GM06990 (cell line): ENCODE data around the gene HYDIN.

Experiments used
- DNase-seq: peaks from one replicate; pipeline ENCODE4 v3.0.0-alpha.2; 2011; ENCODE audit not compliant: insufficient read length; ENCODE audit errors: extremely low read depth
- H3K27me3 ChIP-seq: replicated peaks from 2 replicates; pipeline ENCODE4 v1.6.0; 2011; ENCODE audit warnings: low read length; ENCODE audit not compliant: control insufficient read depth, insufficient read depth
- H3K36me3 ChIP-seq: 2 replicates; pipeline ENCODE4 v1.5.1; 2011; ENCODE audit warnings: low read length; ENCODE audit not compliant: control insufficient read depth, insufficient read depth
- H3K4me3 ChIP-seq: replicated peaks from 2 replicates; pipeline ENCODE4 v1.5.1; 2011; ENCODE audit warnings: low read depth, mild to moderate bottlenecking, control low read depth, low read length
- CTCF ChIP-seq: IDR thresholded peaks from 2 replicates; pipeline ENCODE4 v1.5.1; 2011; ENCODE audit warnings: low read length, control low read depth, mild to moderate bottlenecking, inconsistent platforms; ENCODE audit not compliant: insufficient read depth, poor library complexity, severe bottlenecking

The HYDIN gene

DNA sequence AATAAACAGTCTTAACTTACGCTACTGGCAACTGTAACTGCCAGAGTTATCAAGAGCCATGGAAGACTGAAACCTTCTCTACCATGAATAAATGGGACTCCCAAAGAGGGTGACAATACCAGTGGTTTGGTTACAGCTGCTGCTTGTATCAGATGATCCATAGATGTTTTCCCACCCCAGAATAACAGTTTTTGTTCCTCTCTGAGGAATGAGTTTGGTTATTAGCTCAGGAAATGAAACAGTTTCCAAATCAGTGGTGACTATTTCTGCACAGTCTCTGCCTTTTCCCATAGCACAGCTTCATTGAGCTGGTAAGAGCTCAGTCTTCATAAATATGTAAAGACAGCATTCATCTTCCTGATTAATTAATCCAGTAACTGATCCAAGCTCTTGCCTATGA is 14.0 kb upstream of the HYDIN start:
- no peak for DNase-seq
- Histone ChIP-seq H3K4me3 (no peak overlapping the region), H3K36me3 (no peaks in the 10 kb centered on the region), H3K27me3 (peaks cover 1% of the 10 kb centered on the region; the same call in 1 of the 2 replicates)
- TF ChIP-seq CTCF, result no peak

GRCh38 chr16:71242601-71243000 is 12.1 kb upstream of the HYDIN start:
- Histone ChIP-seq H3K36me3 (no peaks in the 10 kb centered on the region), H3K27me3 (peaks cover 1% of the 10 kb centered on the region; the same call in 1 of the 2 replicates), H3K4me3 (no peak overlapping the region)
- TF ChIP-seq CTCF, result no peak
- DNase-seq, result no peak

- Histone ChIP-seq H3K4me3 (no peak overlapping the region), H3K27me3 (peaks cover 1% of the 10 kb centered on the region; the same call in 1 of the 2 replicates), H3K36me3 (no peaks in the 10 kb centered on the region)
- DNase-seq, result no peak
- TF ChIP-seq CTCF, result no peak
Observed at GRCh38 chr16:71242036-71242435, 11.5 kb upstream of the HYDIN start.

DNA sequence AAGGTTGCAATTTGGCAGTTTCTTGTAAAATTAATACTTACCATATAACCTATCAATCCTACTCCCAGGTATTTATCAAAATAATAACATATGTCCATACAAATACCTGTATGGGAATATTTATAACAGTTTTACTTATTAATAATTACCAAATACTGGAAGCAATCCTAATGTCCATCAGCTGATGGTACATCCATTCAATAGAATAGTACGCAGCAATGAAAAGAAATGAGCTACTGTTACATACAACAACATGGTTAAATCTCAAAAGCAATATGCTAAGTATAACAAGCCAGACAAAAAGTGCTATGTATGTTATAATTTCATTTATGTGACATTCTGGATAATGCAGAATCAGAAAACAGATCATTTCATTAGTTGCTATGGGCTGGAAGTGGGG is 1.2 kb downstream of the HYDIN start:
- DNase-seq, result no peak
- Histone ChIP-seq H3K4me3 (no peak overlapping the region), H3K27me3 (no peaks in the 10 kb centered on the region), H3K36me3 (no peaks in the 10 kb centered on the region)
- TF ChIP-seq CTCF, result no peak

DNA sequence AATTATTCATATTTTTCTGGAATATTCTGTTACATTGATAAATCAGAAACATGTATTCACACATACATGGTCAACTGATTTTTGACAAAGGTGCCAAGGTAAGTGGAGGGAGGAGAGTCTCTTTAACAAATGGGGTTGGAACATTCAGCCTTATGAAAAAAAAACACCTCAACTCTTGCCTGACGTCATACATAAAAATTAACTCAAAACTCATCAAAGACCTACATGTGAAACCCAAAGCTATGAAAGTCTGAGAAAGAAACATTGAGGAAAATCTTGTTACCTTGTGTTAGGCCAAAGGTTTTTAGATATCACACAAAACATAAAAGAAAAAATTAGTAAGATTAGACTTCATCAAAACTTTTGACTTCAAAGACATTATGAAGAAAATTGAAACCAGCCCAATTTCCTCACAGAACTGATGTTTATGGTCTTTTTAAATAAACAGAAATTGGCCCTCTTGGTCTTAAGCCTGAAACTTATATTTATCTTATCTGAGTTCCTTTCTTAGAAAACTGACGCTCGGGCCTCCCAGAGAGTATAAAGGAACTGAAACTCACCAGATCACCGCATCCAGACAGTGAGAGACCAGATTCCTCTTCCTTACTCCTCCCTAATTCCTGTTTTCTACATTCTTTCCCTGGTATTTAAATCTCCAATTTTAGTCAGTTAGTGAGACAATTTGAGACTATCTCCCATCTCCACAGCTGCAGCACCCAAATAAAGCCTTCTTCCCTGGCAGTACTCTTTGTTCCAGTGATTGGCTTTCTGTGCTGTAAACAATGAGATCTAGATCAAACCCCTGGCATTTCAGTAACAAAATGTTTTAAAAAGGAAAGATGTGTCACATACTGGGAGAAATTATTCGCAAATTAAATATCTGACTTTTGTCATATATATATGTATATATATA is 4.0 kb downstream of the HYDIN start:
- Histone ChIP-seq H3K27me3 (no peaks in the 10 kb centered on the region), H3K36me3 (no peaks in the 10 kb centered on the region), H3K4me3 (no peak overlapping the region)
- DNase-seq, result no peak
- no peak for TF ChIP-seq CTCF
